Stimulated activated CD4-positive, alpha-beta T cell treated with anti-CD3 and anti-CD28 coated beads, Interleukin-2, amount 100 ng/mL, for 4 hours (primary cell): Measurements from ENCODE around the gene H6PD.

ENCODE experiments used
- DNase-seq: peaks from one replicate; pipeline ENCODE4 v3.0.0-alpha.2; 2020; ENCODE audit warnings: low read depth

Gene H6PD

GRCh38 chr1:9241891-9242290, 7.3 kb downstream of the H6PD start:
- DNase-seq = no peak

DNA sequence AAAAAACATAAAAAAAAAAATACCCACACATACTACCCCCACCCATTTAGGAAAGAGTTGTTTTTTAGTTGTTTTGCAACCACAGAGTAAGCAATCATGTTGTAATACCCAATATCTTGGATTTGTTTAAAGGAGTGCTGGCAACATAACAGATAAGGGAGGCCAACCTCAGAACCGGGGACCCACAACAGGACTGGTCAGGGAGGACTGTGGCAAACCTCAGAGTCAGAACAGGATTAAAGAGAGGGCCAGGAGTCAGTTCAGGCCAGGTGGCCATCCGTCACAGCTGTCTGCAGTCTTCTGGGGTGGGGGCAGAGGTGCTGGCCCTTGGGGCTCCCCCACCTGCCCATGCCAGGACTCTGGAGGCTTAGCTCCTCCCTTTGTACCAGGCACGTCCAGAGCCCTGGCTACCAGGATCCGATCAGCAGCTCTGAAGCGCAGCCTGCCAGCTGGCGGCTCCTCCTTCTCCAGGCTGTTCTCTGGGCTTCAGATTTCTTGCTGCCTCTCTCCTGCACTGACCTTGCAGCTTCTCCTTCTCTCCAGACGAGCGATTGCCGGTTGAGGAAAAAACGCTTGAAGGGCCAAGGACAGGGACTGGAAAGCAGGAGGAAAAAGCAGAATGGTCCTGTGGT, 7.9 kb downstream of the H6PD start:
- no peak for DNase-seq

DNA sequence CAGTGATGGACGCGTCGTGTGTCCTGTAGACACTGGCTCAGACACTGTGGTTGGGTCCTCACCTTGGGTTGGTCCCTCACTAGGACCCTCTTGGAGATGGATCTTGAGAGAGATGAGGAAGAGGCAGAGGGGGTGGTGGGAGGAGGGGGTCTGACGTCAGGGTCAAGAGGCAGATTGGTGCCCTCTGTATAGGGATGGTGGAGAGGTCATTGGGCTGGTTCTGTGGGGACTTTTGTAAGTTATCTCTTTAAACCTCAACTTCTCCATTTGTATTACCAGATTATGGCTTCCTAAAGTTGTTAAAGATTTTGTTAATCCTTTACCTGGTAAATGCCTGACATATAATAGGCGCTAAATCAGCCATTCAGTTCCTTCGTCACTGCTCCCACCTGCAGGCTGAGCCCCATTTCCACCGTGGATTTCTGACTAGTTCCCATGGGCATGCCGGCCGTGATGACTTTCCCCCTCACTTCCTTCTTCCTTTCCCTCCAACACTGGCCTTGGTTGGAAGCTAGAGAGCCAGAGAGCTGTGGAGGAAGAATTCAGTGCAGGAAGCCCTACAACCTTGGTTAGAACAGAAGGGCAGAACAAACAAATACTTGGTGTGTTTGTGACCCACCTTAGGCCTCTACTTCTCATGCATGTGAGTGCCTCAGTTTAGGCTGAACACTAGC, 8.6 kb downstream of the H6PD start:
- DNase-seq = no peak

GRCh38 chr1:9244501-9245229, 10.1 kb downstream of the H6PD start:
- no peak for DNase-seq

- DNase-seq = no peak
Measured at GRCh38 chr1:9245230-9245619, 10.7 kb downstream of the H6PD start.

DNA sequence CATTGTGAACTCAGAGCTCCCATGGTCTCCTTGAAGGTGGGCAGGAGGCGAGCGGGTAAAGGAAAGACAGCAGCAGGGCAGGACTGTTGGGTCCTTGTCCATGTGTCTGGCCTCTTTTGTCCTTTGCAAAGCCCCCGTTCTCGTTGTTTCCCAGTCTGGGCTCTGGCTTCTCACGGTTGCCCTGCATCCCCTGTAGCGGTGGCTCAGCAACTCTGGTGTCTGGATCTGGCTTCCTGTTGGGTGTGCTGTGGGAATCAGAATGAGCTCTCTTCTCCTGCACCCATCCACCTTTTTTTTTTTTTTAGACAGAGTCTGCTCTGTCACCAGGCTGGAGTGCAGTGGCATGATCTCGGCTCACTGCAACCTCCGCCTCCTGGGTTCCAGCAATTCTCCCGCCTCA, 11.1 kb downstream of the H6PD start:
- DNase-seq = no peak

DNA sequence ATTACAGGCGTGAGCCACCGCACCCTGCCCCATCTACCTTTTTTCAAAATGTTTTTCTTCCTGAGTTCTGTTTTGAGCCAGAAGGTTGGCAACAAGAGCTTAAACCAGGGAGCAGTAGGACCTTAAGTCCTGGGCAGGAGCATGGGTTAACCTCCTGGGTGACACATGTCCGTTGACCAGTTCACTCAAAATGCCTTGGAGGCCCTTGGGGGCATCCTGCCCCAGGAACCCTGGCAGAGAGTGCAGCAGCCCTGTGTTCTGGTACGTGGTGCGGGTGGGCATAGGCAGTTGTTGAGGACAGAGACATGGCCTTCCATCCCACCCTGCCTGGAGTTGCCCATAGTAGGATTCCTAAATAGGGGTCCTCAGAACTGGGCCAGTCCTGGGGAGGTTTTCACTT, 11.6 kb downstream of the H6PD start:
- no peak for DNase-seq

DNA sequence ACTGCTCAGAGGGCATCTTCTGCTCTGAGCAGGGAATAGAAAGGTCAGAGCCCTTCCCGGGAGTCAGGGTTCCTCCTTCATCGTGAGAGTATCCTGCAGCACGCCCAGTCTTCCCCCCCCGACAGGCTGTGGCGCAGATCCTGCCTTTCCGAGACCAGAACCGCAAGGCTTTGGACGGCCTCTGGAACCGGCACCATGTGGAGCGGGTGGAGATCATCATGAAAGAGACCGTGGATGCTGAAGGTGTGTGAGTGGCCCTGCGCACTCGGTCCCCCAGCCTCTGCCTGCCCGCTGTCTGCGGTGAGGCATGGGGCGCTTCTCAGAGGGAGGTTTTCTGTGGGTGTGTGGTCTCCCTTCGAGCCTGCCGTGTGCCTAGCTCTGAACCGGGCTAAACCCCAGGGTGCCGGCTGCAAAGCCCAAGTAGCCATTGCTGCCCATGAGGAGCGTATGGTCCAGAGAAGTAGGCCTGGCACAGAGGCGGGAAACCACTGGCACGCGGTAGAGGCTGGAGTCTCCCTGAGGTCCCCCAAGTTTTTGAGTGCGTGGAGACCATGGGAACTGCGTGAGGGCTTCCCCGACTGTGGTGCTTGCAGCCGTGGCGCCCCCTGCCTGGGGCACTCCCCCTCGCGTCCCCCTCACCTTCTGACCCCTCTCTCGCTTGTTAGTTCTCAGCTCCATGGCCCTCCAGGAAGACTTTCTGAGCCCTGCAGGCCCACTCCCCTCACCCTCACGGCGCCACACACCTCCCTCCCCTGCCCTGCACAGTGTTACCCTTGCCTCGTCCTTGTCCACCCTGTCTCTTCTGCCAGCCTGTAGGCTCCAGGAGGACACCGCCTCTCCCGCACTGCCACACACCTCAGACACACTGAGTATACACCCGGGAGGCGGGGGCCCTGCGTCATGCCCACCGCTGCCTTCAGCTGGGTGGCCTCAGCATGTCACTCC, 12.5 kb downstream of the H6PD start:
- DNase-seq = no peak

DNA sequence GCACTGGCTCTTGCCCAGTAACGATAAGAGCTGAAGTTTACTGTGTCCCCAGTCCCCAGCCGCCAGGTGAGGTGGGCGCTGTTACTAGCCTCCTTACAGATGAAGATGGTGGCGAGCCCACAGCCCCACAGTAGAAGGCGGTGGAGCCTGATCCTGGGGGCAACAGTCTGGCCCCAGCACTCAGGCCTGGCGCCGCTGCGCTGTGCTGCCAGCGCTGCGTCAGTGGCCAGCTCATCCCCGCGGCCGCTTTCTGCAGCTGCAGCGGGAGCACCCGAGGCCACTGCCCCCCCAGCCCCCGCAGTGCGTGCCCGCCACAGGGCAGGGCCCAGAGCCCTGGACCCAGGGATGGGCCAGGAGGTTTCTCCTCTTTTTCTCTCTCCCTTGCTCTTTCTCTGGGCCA, 13.3 kb downstream of the H6PD start:
- DNase-seq = no peak

DNA sequence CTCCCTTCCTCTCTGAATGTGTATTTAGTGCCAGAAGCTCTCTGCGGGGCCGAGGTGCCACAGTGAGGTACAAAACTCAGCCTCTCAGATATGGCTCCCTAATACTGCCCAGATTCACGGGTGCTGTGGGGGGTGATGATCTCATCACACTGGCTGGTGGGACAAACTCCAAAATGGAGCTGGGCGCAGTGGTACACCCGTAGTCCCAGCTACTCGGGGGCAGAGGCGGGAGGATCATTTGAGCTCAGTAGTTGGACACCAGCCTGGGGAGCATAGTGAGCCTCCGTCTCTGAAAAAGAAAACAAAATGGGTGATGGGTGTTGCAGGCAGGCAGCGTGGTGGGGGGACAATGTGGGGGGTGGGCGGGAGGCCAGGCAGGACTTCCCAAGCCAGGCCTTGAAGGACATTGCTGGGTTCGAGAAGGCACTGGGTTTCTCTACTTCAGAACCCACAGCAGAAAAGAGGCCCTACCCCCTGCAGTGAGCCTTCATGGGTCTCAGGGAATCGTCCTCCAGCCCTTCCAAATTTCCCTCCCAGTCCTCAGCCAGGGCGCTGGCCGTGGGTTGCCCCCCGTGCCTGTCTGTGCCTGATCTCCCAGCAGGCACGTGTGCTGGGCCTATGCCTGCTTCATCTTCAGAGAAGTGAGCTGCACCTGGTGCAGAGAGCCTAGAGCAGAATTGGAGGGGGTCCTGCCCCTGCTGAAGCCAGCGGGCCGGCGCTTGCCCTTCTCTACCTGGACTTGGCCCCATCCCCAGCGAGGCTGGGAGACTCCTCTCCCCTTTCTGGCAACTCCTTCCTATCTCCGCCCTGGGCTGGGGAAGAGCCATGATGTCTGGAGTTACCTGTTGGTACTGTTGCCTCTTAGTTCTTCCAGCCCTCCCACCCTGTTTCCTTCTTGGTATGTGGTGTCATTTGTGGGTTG, 14.0 kb downstream of the H6PD start:
- DNase-seq = no peak

- DNase-seq = no peak
Measured at GRCh38 chr1:9249263-9249533, 14.6 kb downstream of the H6PD start.

DNA sequence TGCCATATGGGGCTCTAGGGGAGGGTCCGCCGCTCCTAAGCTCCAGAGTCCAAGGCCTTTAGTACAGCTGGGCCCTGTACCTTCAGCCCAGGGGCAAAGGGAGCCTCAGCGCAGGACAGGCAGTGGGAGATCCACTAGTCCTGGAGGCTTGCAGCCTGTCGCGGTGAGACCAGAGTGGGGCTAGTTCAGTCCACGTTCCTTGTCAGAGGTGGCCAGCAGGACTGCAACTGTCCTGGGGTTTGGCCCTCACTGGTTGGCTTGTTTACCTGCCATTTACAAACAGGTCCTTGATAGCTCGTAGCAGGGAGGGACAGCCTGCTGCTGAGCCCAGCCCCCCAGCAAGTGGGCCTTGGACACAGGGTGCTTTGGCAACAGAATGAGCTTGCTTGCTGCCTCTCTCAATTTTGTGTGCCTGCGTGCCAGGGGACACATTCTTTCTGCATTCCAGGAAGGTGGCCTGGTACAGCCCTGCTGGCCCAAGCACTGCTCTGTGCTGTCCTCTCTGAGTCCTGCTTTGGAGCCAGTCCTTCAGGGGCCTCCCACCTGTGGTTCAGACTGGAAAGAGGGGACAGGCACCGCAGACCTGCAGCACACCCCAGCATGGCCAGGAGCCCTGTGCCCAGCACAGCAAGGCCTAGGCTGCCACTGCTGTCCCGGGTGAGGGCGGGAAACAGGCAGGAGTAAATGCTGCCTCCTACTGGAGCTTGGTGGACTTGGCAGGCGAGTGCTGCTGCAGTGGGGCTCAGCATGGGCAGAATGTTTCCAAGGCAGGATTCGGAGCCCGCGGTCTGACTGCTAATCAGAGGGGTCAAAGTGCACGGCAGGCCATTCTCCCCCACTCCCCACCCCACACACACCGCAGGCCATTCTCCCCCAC, 15.2 kb downstream of the H6PD start:
- DNase-seq = no peak

DNA sequence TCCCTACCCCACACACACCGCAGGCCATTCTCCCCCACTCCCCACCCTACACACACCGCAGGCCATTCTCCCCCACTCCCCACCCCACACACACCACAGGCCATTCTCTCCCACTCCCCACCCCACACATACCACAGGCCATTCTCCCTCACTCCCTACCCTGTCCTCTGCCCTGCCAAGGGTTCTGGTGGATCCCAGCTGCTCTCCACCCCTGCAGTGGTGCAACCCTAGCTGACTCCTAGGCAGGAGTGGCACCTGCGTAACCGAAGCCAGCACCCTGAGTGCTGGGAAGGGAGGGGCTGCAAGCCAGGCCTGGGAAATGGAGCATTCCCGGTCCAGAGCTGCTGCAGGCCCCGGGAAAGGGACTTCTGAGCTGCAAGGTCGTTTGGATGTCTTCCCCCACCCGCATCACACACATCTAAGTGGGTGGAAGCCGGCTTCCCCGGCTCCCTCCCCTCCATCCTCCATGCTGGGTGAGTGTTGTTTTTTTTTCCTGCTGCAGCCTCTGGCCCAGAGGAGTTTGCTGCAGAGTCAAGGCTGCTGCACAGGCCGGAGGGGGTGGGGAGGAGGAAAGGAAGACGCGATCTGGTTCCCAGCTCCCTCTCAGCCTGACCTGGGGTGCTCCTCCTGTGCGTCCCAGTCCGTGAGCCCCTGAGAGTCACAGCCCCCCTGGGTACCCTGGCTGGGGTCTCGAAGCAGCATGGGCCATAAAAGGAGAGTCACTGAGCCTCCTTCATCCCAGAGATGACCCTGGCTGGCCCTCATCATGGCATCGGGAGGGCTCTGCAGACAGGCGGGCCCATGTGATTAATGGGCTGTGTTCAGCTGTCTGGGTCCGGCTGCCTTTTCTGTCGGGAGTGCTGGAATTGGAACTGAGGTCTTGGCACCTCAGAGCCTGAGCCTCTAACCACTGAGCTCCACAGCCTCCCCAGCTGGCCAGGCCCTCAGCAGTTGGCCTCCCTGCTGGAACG, 16.1 kb downstream of the H6PD start:
- no peak for DNase-seq

DNA sequence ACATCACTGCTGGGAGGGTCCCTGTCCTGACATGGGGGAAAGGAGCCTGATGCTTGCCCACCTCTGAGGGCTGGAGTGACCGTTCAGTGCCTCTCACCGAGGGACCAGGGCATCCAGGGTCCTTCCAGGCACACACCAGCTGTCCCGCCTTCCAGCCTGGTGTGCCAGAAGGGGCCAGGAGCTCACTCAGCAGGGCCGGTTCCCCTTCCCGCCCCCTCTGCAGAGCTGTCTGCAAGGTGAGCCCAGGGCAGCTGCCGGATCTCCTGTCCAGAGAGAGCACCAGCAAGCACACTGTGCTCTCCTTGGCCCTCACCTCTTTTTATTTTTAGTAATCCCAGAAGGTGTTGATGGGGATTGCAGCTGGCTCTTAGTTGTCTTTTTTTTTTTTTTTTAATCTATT, 16.9 kb downstream of the H6PD start:
- no peak for DNase-seq

- no peak for DNase-seq
Measured at GRCh38 chr1:9253004-9253403, 18.4 kb downstream of the H6PD start.

- DNase-seq = no peak
Measured at GRCh38 chr1:9253453-9254105, 19.0 kb downstream of the H6PD start.

- DNase-seq = no peak
Measured at GRCh38 chr1:9256332-9256731, 21.8 kb downstream of the H6PD start.

GRCh38 chr1:9257851-9258250, 23.3 kb downstream of the H6PD start:
- no peak for DNase-seq

DNA sequence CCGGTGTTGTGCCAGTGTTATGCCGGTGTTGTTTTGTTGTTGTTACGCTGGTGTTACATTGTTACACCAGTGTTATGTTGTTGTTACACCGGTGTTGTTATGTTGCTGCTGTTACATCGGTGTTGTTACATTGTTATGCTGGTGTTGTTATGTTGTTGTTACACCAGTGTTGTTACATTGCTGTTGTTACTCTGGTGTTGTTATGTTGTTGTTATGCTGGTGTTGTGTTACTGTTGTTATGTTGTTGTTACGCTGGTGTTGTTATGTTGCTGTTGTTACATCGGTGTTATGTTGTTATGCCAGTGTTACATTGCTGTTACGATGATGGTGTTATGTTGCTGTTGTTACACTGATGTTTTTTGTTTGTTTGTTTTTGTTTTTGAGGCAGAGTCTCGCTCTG, 24.1 kb downstream of the H6PD start:
- DNase-seq = no peak
